Measurements from ENCODE around the gene NEK2. TPM values are rescaled to one million over a fixed set of nuclear protein-coding genes. Genes with fewer than 3 reads are reported as not detected.

The NEK2 gene
- total and polyA plus RNA-seq, 2 donors (not counting 1 experiment from before 2014, with no cell fraction given) = 0.09 TPM; not detected in 1

DNA sequence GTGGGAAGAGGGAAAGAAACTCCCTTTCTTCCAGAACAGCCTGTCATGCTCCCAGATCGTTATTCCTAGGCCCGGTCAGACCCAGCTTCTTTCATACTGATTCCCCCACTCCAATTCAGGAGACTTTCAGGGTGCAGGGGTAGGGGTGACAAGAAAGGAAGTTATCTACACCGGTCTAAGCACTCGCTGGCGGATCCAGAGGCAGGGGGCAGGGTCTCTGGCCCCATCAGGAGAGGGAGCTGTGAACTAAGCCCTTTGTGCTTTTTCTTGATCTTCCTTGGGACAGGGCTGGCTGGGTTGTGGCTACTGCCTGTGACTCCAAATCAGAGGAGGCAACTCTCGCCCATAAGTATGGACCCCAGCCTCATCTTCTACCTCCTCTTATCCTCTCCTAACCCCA, 44.3 kb downstream of the NEK2 start:
- 93% methylated on average over 3 of the region's 6 CpGs for WGBS (ENCODE audit: insufficient coverage)
- ATAC-seq (ENCODE audit: low read depth) = no peak
- Histone ChIP-seq H3K9me3 (ENCODE audit: control extremely low read depth in 1 of 3, control insufficient read depth in 2 of 3, insufficient read depth in 1 of 3, low read length in 2 of 3) (no peaks in the 10 kb centered on the region), H3K79me2 (ENCODE audit: control insufficient read depth, insufficient read depth, low read length) (no peaks in the 10 kb centered on the region), H3K4me2 (replicated peaks; ENCODE audit: low read depth, low read length, poor library complexity, severe bottlenecking) (no peak overlapping the region), H3K9ac (ENCODE audit: low read length) (no peak overlapping the region), H4K20me1 (ENCODE audit: control insufficient read depth, insufficient read depth, low read length, poor library complexity, severe bottlenecking) (no peaks in the 10 kb centered on the region), H2AFZ (ENCODE audit: insufficient read depth, low read depth, low read length, poor library complexity, severe bottlenecking) (no peak overlapping the region), H3K36me3 (replicated peaks in 1 of 2; ENCODE audit: control extremely low read depth in 1 of 2, control insufficient read depth in 1 of 2, extremely low read depth in 1 of 2, insufficient read depth in 2 of 2, low read length in 1 of 2) (no peaks in the 10 kb centered on the region), H3K4me1 (ENCODE audit: control insufficient read depth in 2 of 2, insufficient read depth in 2 of 2, low read length in 2 of 2) (no peaks in the 10 kb centered on the region), H3K27me3 (replicated peaks in 1 of 4; ENCODE audit: control extremely low read depth in 1 of 4, control insufficient read depth in 3 of 4, insufficient read depth in 4 of 4, low read length in 3 of 4) (peaks cover 0 to 10% (median 2%) of the 10 kb centered on the region in 4 experiments), H3K27ac (ENCODE audit: low read length in 2 of 2) (no peak overlapping the region), H3K4me3 (ENCODE audit: control extremely low read depth in 1 of 5, extremely low read depth in 1 of 5, insufficient read depth in 1 of 5, low read depth in 2 of 5, low read length in 4 of 5) (no peak overlapping the region)
- H3K9me3 Mint-ChIP-seq (ENCODE audit: insufficient read depth) = no peaks in the 10 kb centered on the region
- no peak overlapping the region for H3K27ac Mint-ChIP-seq
- intact Hi-C loops (cut with micrococcal nuclease) = no loop called here
- no peak for DNase-seq
- no peak overlapping the region for H3K4me3 Mint-ChIP-seq
- H3K27me3 Mint-ChIP-seq = peaks cover 23% of the 10 kb centered on the region
- ChIA-PET CTCF (no interaction called here), POLR2A (no interaction called here)
- no peaks in the 10 kb centered on the region for H3K4me1 Mint-ChIP-seq
- no peak for TF ChIP-seq EZH2 (IDR thresholded peaks at IDR 0.05; ENCODE audit: borderline replicate concordance, insufficient read depth, low read depth, low read length, poor library complexity, severe bottlenecking)
- TF ChIP-seq, protein P1, sequence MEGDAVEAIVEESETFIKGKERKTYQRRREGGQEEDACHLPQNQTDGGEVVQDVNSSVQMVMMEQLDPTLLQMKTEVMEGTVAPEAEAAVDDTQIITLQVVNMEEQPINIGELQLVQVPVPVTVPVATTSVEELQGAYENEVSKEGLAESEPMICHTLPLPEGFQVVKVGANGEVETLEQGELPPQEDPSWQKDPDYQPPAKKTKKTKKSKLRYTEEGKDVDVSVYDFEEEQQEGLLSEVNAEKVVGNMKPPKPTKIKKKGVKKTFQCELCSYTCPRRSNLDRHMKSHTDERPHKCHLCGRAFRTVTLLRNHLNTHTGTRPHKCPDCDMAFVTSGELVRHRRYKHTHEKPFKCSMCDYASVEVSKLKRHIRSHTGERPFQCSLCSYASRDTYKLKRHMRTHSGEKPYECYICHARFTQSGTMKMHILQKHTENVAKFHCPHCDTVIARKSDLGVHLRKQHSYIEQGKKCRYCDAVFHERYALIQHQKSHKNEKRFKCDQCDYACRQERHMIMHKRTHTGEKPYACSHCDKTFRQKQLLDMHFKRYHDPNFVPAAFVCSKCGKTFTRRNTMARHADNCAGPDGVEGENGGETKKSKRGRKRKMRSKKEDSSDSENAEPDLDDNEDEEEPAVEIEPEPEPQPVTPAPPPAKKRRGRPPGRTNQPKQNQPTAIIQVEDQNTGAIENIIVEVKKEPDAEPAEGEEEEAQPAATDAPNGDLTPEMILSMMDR (IDR thresholded peaks at IDR 0.05) = no peak

DNA sequence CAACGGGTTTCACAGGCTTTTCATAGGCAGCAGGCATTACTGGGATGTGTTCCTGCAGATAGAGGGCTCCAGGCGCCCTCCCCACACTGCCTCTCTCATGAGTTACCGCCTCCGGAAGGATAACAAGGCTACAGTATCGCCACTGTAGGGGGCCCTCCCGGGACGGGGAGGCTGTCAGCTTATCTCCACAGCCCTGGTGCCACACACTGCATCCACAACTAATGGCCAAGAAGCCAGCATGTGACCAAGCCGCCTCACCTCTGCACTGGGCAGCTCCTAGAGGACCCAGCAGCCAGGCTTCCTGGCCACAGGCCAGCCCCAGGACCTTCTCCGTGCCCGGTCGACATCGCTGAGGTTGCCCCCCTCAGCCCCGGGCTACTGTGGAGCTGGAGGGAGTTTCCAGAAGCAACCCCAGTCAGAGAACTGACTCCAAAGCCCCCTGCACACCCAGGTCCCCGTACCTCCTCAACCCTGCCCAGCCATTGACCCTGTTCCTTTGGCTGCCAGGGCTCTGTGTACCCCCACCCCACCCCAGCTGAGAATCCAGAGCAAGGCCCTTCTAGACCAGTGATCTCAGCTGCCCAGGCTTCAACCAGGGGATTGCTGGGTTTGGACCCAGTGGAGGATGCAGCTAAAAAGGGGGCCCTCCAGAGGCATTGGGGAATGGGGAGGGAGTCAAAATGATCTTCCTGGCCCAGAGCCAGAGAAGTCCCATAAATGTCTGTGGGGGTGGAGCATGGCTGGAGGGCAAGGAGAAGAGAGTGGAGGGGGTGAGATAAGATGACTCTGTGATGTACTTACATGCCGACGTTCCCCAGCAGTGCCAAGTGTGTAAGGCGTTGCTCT, 45.0 kb downstream of the NEK2 start:
- TF ChIP-seq EZH2 (IDR thresholded peaks at IDR 0.05; ENCODE audit: borderline replicate concordance, insufficient read depth, low read depth, low read length, poor library complexity, severe bottlenecking) = no peak
- TF ChIP-seq, protein P1 (IDR thresholded peaks at IDR 0.05) = no peak
- Histone ChIP-seq H3K27ac (ENCODE audit: low read length in 2 of 2) (no peak overlapping the region), H3K9me3 (ENCODE audit: control extremely low read depth in 1 of 3, control insufficient read depth in 2 of 3, insufficient read depth in 1 of 3, low read length in 2 of 3) (no peaks in the 10 kb centered on the region), H3K27me3 (replicated peaks in 1 of 4; ENCODE audit: control extremely low read depth in 1 of 4, control insufficient read depth in 3 of 4, insufficient read depth in 4 of 4, low read length in 3 of 4) (peaks cover 0 to 10% (median 2%) of the 10 kb centered on the region in 4 experiments), H4K20me1 (ENCODE audit: control insufficient read depth, insufficient read depth, low read length, poor library complexity, severe bottlenecking) (no peaks in the 10 kb centered on the region), H3K9ac (ENCODE audit: low read length) (no peak overlapping the region), H3K4me3 (ENCODE audit: control extremely low read depth in 1 of 5, extremely low read depth in 1 of 5, insufficient read depth in 1 of 5, low read depth in 2 of 5, low read length in 4 of 5) (no peak overlapping the region), H3K79me2 (ENCODE audit: control insufficient read depth, insufficient read depth, low read length) (no peaks in the 10 kb centered on the region), H3K36me3 (replicated peaks in 1 of 2; ENCODE audit: control extremely low read depth in 1 of 2, control insufficient read depth in 1 of 2, extremely low read depth in 1 of 2, insufficient read depth in 2 of 2, low read length in 1 of 2) (no peaks in the 10 kb centered on the region), H3K4me1 (ENCODE audit: control insufficient read depth in 2 of 2, insufficient read depth in 2 of 2, low read length in 2 of 2) (no peaks in the 10 kb centered on the region), H2AFZ (ENCODE audit: insufficient read depth, low read depth, low read length, poor library complexity, severe bottlenecking) (no peak overlapping the region), H3K4me2 (replicated peaks; ENCODE audit: low read depth, low read length, poor library complexity, severe bottlenecking) (no peak overlapping the region)
- CTCF ChIA-PET = no interaction called here
- DNase-seq (no peak), ATAC-seq (ENCODE audit: low read depth) (no peak)
- POLR2A ChIA-PET = no interaction called here
- H3K27me3 Mint-ChIP-seq = peaks cover 18% of the 10 kb centered on the region
- no peak overlapping the region for H3K27ac Mint-ChIP-seq
- H3K4me3 Mint-ChIP-seq = no peak overlapping the region
- no peaks in the 10 kb centered on the region for H3K9me3 Mint-ChIP-seq (ENCODE audit: insufficient read depth)
- intact Hi-C loops (cut with micrococcal nuclease) = no loop called here
- WGBS (ENCODE audit: insufficient coverage) = 58% methylated on average over 11 of the region's 17 CpGs
- H3K4me1 Mint-ChIP-seq = no peaks in the 10 kb centered on the region

Data from B cell (primary cell).